Omental fat pad (tissue), 4 donors: ENCODE measurements around the gene CMTM5. TPM values are rescaled to one million over a fixed set of nuclear protein-coding genes. Genes with fewer than 3 reads are reported as not detected.

Source experiments
- ATAC-seq: fragments of 150-250 bp; one replicate; pipeline ENCODE4 v1.9.1; 2016; ENCODE audit warnings: mild to moderate bottlenecking, moderate library complexity; ENCODE audit not compliant: low FRiP score
- DNase-seq: peaks from one replicate; pipeline ENCODE4 v3.0.0-alpha.2; 2019; ENCODE audit warnings: low spot score
- total RNA-seq, 4 donors: library from RNA; depleted of rRNA; stranded (reverse); fragments of >200 nt; gene quantifications; one replicate each; pipeline ENCODE4 v1.1.0, GENCODE V29; 2016
- TF ChIP-seq, protein P1 (sequence below), 3 donors: fragments of 450-650 bp; IDR thresholded peaks; one replicate each; pipeline ENCODE4 v1.5.1; 2016 to 2017; ENCODE audit warnings: antibody characterized with exemption in 3 of 3, mild to moderate bottlenecking in 3 of 3, moderate library complexity in 2 of 3

Gene CMTM5
- total RNA-seq, 4 donors from 2014 or later, result not detected

DNA sequence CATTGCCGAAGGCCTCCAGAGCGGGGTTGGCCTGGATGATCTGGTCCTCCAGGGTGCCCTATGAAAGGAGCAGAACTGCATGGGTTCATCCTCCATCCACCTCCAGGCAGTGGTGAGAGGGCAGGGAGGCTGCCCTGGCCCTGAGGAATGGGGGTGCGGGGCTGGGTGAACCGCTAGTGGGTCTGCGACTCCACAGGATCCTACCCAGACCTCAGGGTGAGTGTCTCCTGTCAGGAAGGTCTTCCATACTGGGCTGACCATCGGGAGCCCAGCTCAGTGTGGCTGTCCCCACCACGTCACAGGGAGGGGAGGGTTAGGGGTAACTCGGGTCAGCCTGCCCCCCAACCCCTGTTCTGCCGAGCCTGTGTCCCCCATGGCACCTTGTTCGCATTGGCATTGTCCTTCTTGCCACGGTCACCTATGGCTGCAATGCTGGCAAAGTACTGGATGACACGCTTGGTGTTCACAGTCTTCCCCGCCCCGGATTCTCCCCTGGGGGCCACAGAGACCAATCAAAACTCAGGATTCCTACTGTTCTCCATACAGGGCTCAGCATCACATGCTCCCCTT is 27.6 kb downstream of the CMTM5 start:
- ATAC-seq (no peak), DNase-seq (no peak)
- TF ChIP-seq, protein P1, sequence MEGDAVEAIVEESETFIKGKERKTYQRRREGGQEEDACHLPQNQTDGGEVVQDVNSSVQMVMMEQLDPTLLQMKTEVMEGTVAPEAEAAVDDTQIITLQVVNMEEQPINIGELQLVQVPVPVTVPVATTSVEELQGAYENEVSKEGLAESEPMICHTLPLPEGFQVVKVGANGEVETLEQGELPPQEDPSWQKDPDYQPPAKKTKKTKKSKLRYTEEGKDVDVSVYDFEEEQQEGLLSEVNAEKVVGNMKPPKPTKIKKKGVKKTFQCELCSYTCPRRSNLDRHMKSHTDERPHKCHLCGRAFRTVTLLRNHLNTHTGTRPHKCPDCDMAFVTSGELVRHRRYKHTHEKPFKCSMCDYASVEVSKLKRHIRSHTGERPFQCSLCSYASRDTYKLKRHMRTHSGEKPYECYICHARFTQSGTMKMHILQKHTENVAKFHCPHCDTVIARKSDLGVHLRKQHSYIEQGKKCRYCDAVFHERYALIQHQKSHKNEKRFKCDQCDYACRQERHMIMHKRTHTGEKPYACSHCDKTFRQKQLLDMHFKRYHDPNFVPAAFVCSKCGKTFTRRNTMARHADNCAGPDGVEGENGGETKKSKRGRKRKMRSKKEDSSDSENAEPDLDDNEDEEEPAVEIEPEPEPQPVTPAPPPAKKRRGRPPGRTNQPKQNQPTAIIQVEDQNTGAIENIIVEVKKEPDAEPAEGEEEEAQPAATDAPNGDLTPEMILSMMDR (IDR thresholded peaks at IDR 0.05), result no peak

DNA sequence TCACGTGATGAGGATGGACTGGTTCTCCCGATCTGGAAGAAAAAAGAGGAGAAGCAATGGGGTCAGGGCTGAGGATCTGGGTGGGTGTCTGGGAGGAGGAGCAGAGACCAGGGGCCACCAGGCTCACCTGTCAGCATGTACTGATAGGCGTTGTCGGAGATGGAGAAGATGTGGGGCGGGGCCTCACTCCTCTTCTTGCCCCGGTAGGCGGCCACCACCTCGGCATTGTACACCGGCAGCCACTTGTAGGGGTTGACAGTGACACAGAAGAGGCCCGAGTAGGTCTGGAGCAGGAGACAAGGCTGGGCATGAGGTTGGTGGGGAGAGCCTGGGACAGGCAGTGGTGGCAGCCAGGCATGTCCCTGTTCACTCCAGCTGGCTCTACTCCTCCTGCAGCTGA is 28.2 kb downstream of the CMTM5 start:
- TF ChIP-seq, protein P1 (IDR thresholded peaks at IDR 0.05), result no peak
- DNase-seq (no peak), ATAC-seq (no peak)

DNA sequence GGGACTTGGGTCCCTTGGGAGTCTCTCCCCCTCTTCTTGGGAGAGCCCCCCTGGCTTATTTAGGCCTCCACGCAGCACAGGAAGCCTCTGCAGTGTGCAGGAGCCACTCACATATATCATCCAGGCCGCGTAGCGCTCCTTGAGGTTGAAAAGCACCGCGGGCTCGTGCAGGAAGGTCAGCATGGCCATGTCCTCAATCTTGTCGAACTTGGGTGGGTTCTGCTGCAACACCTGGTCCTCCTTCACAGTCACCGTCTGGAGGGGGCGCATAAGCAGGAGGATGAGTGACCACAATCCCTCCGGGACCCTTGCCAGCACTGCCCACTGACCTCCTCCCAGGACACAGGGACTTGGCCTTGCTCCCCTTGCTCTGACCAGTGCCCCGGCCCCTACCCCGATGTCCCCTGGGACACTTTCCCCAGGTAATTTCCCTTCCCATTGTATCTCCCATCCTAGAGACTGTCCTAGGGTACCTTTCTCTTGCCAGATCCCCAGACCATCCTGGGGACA is 28.7 kb downstream of the CMTM5 start:
- TF ChIP-seq, protein P1 (IDR thresholded peaks at IDR 0.05), result no peak
- ATAC-seq, result no peak
- no peak for DNase-seq

GRCh38 chr14:23406244-23406643 is 29.4 kb downstream of the CMTM5 start:
- ATAC-seq, result no peak
- DNase-seq, result no peak
- TF ChIP-seq, protein P1 (IDR thresholded peaks at IDR 0.05), result no peak

DNA sequence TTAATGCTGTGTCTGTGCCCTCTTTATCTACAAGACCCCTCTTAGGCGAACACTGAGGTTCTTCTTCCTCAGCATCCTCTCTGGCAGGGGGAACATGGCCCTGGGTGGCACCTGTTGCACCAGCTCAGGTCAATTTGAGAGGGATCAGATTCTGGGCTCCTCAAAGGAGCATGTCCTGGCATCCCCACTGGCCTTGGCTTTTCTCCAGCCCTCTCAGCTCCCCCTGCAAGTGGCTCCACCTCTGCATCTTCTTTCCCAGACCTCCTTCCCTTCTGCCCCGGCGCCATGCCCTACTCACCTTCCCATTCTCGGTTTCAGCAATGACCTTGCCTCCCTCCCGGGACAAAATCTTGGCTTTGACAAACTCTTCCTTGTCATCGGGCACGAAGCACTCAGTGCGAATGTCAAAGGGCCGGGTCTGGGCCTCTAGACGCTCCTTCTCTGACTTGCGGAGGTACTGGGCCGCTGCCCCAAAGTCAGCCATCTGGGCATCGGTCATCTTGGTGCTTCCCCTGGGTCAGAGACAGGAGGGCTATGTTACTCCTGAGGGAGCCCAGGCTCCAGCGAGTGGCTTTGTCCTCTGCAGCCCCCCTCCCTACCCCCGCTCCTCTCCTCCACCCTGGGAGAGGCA is 30.0 kb downstream of the CMTM5 start:
- no peak for ATAC-seq
- TF ChIP-seq, protein P1 (IDR thresholded peaks at IDR 0.05), result no peak
- DNase-seq, result no peak

GRCh38 chr14:23407516-23408306 is 30.9 kb downstream of the CMTM5 start, which contains the start of gene MYH6:
TSS of gene MYH6 (minus strand) at chr14:23408273. CDS start at chr14:23407223, 1,050 bp downstream.
- TF ChIP-seq, protein P1 (IDR thresholded peaks at IDR 0.05), result no peak
- no peak for ATAC-seq
- DNase-seq, result no peak
